Glutamatergic neuron (in vitro differentiated cells): ENCODE data around the gene ALDH9A1. TPM values are rescaled to one million over a fixed set of nuclear protein-coding genes. Genes with fewer than 3 reads are reported as not detected.

Experiments
- DNase-seq: peaks from one replicate; pipeline ENCODE4 v3.0.0; 2022
- H3K27ac Mint-ChIP-seq: one replicate; pipeline ENCODE4 v1.8.0; 2020; ENCODE audit warnings: mild to moderate bottlenecking, mixed read lengths, inconsistent platforms; ENCODE audit not compliant: unreplicated experiment
- H3K27me3 Mint-ChIP-seq: one replicate; pipeline ENCODE4 v1.8.0; 2020; ENCODE audit warnings: mild to moderate bottlenecking, moderate library complexity, mixed read lengths, inconsistent platforms; ENCODE audit not compliant: unreplicated experiment
- H3K36me3 Mint-ChIP-seq: one replicate; pipeline ENCODE4 v1.8.0; 2020; ENCODE audit warnings: mild to moderate bottlenecking, mixed read lengths, inconsistent platforms; ENCODE audit not compliant: unreplicated experiment
- H3K4me1 Mint-ChIP-seq: one replicate; pipeline ENCODE4 v1.8.0; 2020; ENCODE audit warnings: mild to moderate bottlenecking, low read depth, mixed read lengths, inconsistent platforms; ENCODE audit not compliant: unreplicated experiment
- H3K4me3 Mint-ChIP-seq: one replicate; pipeline ENCODE4 v1.8.0; 2020; ENCODE audit warnings: mild to moderate bottlenecking, mixed read lengths, inconsistent platforms; ENCODE audit not compliant: unreplicated experiment
- H3K9me3 Mint-ChIP-seq: one replicate; pipeline ENCODE4 v1.8.0; 2020; ENCODE audit warnings: mild to moderate bottlenecking, moderate library complexity, mixed read lengths, inconsistent platforms; ENCODE audit not compliant: unreplicated experiment
- CTCF ChIP-seq: fragments of 200-600 bp; sonication (generic); IDR thresholded peaks from one replicate; pipeline ENCODE4 v1.5.0; 2021; ENCODE audit not compliant: partially characterized antibody, unreplicated experiment
- total RNA-seq: library from RNA; stranded (reverse); fragmentation: NEBNext Ultra II Directional; extraction: Animal tissue kit (Norgen Biotek cat#: 25700); gene quantifications from one replicate; pipeline ENCODE4 v1.2.1, GENCODE V29; 2021; ENCODE audit not compliant: unreplicated experiment

Gene ALDH9A1
- total RNA-seq, 1 donor from 2014 or later, result 19.8 TPM

DNA sequence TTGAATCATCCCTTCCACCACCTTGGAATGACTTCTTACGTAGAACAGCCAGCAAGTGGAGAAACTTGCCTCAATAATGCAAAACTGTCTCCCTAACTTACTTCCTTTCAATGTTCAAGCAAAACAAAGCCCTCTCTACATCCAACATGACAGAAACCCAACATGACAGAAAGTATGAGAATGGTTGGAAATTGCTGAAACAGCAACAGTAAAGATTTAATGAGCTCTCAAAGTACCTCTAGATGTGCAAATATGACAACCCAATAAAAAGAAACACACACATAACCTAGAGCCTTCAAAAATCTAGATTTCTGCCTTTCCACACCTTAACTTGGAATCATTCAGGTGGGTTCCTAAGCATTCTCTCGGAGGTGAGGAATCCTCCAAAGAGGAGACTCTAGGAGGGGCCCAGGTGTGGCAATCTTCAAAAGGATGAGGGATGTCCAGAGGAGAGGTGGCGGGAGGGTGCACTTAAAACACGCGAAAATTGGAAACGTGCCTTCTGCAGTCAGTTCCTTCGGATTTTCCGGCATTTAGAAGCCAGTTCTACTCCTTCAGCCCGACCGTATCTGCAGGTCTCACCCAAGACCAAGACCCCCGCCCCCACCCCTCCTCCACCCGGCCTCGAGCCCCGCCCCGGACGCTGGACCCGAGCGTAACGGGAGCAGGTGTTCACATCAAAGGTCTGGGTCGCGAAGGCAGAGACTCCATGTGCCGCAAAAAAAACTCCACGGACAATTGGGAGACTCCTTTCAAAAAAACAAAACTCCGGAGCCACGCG lies 68.3 kb downstream of the ALDH9A1 start:
- no peak for TF ChIP-seq CTCF
- no peaks in the 10 kb centered on the region for H3K4me1 Mint-ChIP-seq
- no peak overlapping the region for H3K4me3 Mint-ChIP-seq
- no peak overlapping the region for H3K27ac Mint-ChIP-seq
- DNase-seq, result peak; percentile 45
- peaks cover 3% of the 10 kb centered on the region for H3K27me3 Mint-ChIP-seq
- no peaks in the 10 kb centered on the region for H3K9me3 Mint-ChIP-seq
- H3K36me3 Mint-ChIP-seq, result no peaks in the 10 kb centered on the region

- peak overlapping the region; percentile 13 for H3K4me3 Mint-ChIP-seq
Observed at GRCh38 chr1:165629151-165629550, 69.2 kb downstream of the ALDH9A1 start.

DNA sequence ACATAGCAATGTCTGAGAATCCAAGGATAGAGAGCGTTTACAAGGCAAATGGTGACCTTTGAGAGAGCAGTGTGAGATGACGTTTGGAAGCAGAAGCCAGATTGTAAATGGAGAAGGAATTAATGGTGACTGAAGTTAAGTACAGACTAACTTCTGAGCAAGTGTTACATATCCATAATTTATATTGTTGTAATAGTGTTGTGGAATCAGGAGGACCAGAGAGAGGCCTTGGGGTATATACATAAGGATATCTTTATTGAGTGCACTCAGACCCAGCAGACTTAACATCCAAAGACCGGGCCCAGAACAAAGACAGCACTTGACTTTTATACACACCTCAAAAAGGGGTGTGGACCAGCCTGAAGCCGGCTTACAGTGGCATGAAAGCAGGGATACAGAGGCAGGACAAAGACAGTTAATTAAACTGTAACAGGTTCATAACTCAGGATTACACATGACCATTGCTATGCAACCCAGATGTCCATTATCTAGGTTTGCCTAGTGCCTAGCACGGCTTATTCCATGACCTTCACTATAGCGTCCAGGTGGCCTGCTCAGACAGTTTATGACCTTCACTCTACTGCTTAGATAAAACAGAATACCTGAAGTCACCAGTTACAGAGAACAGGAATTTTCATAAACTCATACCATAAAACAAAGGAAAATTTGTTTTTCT lies 70.1 kb downstream of the ALDH9A1 start:
- no peak for TF ChIP-seq CTCF
- Mint-ChIP-seq H3K4me3 (no peak overlapping the region), H3K27me3 (no peaks in the 10 kb centered on the region)

More at GRCh38 chr1:165629151-165629550, 69.2 kb downstream of the ALDH9A1 start:
- DNase-seq, result no peak
- Mint-ChIP-seq H3K36me3 (no peaks in the 10 kb centered on the region), H3K4me1 (no peaks in the 10 kb centered on the region), H3K27ac (no peak overlapping the region), H3K9me3 (no peaks in the 10 kb centered on the region), H3K27me3 (peaks cover 2% of the 10 kb centered on the region)
- no peak for TF ChIP-seq CTCF

DNA sequence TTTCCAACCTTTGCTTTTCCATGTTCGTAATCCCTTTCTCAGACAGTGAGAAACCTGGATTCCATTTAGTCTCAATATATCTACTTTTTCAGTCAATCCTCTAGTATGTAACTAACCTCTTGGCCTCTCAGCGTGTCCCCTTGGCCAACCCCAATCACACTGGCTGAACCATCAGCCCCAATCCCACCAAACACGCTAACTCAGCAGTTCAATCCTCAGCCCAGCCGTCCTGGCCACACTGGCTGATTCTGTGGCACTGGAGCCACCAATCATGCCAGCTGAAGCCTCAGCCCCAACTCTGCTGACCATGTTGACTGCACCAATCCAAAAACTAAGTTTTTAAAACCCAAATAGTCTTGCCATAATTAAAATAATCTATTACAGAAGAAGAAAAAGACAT lies 73.9 kb downstream of the ALDH9A1 start:
- no peaks in the 10 kb centered on the region for H3K27me3 Mint-ChIP-seq
- no peak for DNase-seq
- H3K4me1 Mint-ChIP-seq, result no peaks in the 10 kb centered on the region
- TF ChIP-seq CTCF, result no peak
- no peak overlapping the region for H3K4me3 Mint-ChIP-seq
- H3K36me3 Mint-ChIP-seq, result no peaks in the 10 kb centered on the region
- H3K27ac Mint-ChIP-seq, result no peak overlapping the region
- H3K9me3 Mint-ChIP-seq, result no peaks in the 10 kb centered on the region

More for the DNA sequence above, 70.1 kb downstream of the ALDH9A1 start:
- Mint-ChIP-seq H3K36me3 (no peaks in the 10 kb centered on the region), H3K4me1 (no peaks in the 10 kb centered on the region), H3K27ac (no peak overlapping the region), H3K9me3 (no peaks in the 10 kb centered on the region)
- DNase-seq, result no peak

DNA sequence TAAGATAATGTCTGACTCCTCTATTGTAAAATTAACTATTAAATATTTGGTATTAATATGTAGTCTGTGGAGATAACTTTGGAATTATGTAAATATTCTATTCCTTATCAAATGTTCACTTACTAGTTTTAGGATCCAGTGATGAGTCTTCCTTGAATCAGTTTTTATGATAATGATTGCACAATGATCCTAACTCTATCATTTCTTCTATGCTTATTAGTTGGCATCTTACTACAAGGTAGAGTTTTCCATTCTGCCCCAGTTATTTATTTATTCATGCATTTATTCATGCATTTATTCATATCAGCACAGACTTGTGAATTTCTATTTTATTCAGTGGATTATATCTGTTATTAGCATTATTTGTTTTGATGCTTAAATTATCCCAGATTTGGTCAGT lies 74.7 kb downstream of the ALDH9A1 start:
- Mint-ChIP-seq H3K4me3 (no peak overlapping the region), H3K9me3 (no peaks in the 10 kb centered on the region), H3K27me3 (no peaks in the 10 kb centered on the region), H3K27ac (no peak overlapping the region), H3K36me3 (no peaks in the 10 kb centered on the region), H3K4me1 (no peaks in the 10 kb centered on the region)
- no peak for DNase-seq
- TF ChIP-seq CTCF, result no peak
